ENCODE measurements around the gene MVB12B. TPM values are rescaled to one million over a fixed set of nuclear protein-coding genes. Genes with fewer than 3 reads are reported as not detected.

MVB12B gene
- total and polyA plus RNA-seq, 3 donors from 2014 or later, result 13.6 to 30.7 (median 26.2) TPM

GRCh38 chr9:126508171-126508591 lies 181.6 kb downstream of the MVB12B start:
- H3K4me1 ChIP-seq, result no peaks in the 10 kb centered on the region
- intact Hi-C loops (cut with DNase I; ENCODE audit: low total_unique reads), result no loop called here
- WGBS, 2 donors, result 77 to 84% methylated on average over 12 of the region's 12 CpGs
- no peak overlapping the region for H3K4me3 ChIP-seq
- no peak for DNase-seq
- H3K27ac ChIP-seq, result no peak overlapping the region
- H3K27me3 ChIP-seq, result no peaks in the 10 kb centered on the region
- no peak for TF ChIP-seq CTCF (IDR thresholded peaks at IDR 0.05)
- TF ChIP-seq POLR2A (IDR thresholded peaks at IDR 0.05), result no peak
- no peaks in the 10 kb centered on the region for H3K36me3 ChIP-seq (ENCODE audit: low read depth, missing control alignments)
- no peaks in the 10 kb centered on the region for H3K9me3 ChIP-seq

- no peaks in the 10 kb centered on the region for H3K4me1 ChIP-seq
- H3K4me3 ChIP-seq, result no peak overlapping the region
- 88 to 100% methylated on average over 2 of the region's 2 CpGs for WGBS, 2 donors
- no peaks in the 10 kb centered on the region for H3K9me3 ChIP-seq
- H3K36me3 ChIP-seq (ENCODE audit: low read depth, missing control alignments), result no peaks in the 10 kb centered on the region
- DNase-seq, result no peak
- no peaks in the 10 kb centered on the region for H3K27me3 ChIP-seq
- no peak overlapping the region for H3K27ac ChIP-seq
- no peak for TF ChIP-seq CTCF (IDR thresholded peaks at IDR 0.05)
- TF ChIP-seq POLR2A (IDR thresholded peaks at IDR 0.05), result no peak
- intact Hi-C loops (cut with DNase I; ENCODE audit: low total_unique reads), result no loop called here
Observed at GRCh38 chr9:126508928-126509327, 182.3 kb downstream of the MVB12B start.

GRCh38 chr9:126509718-126510117 lies 183.1 kb downstream of the MVB12B start:
- TF ChIP-seq POLR2A (IDR thresholded peaks at IDR 0.05) (no peak), CTCF (IDR thresholded peaks at IDR 0.05) (no peak)
- Histone ChIP-seq H3K4me1 (no peaks in the 10 kb centered on the region), H3K9me3 (no peaks in the 10 kb centered on the region), H3K36me3 (ENCODE audit: low read depth, missing control alignments) (no peaks in the 10 kb centered on the region), H3K27ac (no peak overlapping the region), H3K4me3 (no peak overlapping the region), H3K27me3 (no peaks in the 10 kb centered on the region)
- intact Hi-C loops (cut with DNase I; ENCODE audit: low total_unique reads), result no loop called here
- 98 to 99% methylated on average over 5 of the region's 5 CpGs for WGBS, 2 donors
- no peak for DNase-seq

GRCh38 chr9:126510564-126510963 lies 183.9 kb downstream of the MVB12B start:
- intact Hi-C loops (cut with DNase I; ENCODE audit: low total_unique reads), result no loop called here
- Histone ChIP-seq H3K9me3 (no peaks in the 10 kb centered on the region), H3K36me3 (ENCODE audit: low read depth, missing control alignments) (no peaks in the 10 kb centered on the region), H3K27me3 (no peaks in the 10 kb centered on the region), H3K27ac (no peak overlapping the region), H3K4me3 (no peak overlapping the region), H3K4me1 (no peaks in the 10 kb centered on the region)
- 76 to 86% methylated on average over 2 to 6 of the region's 6 CpGs for WGBS, 2 donors
- TF ChIP-seq CTCF (IDR thresholded peaks at IDR 0.05), result no peak
- no peak for DNase-seq

- Histone ChIP-seq H3K4me1 (no peaks in the 10 kb centered on the region), H3K4me3 (no peak overlapping the region), H3K36me3 (ENCODE audit: low read depth, missing control alignments) (no peaks in the 10 kb centered on the region), H3K9me3 (no peaks in the 10 kb centered on the region), H3K27ac (no peak overlapping the region), H3K27me3 (no peaks in the 10 kb centered on the region)
- intact Hi-C loops (cut with DNase I; ENCODE audit: low total_unique reads), result no loop called here
- TF ChIP-seq POLR2A (IDR thresholded peaks at IDR 0.05), result no peak
- TF ChIP-seq CTCF (IDR thresholded peaks at IDR 0.05), result no peak
- no peak for DNase-seq
Observed at GRCh38 chr9:126511411-126511810, 184.8 kb downstream of the MVB12B start.

Measured in testis (tissue), 3 donors.